GM10847 (cell line): ENCODE data around the gene WIZ.
A peak's percentile ranks its signal among the peaks of the same experiment; 100 is the strongest.

Experiments
- POLR2A ChIP-seq: IDR thresholded peaks from 2 replicates; pipeline ENCODE4 v1.6.1; 2011; ENCODE audit not compliant: insufficient read length; ENCODE audit errors: extremely low read depth

WIZ gene

DNA sequence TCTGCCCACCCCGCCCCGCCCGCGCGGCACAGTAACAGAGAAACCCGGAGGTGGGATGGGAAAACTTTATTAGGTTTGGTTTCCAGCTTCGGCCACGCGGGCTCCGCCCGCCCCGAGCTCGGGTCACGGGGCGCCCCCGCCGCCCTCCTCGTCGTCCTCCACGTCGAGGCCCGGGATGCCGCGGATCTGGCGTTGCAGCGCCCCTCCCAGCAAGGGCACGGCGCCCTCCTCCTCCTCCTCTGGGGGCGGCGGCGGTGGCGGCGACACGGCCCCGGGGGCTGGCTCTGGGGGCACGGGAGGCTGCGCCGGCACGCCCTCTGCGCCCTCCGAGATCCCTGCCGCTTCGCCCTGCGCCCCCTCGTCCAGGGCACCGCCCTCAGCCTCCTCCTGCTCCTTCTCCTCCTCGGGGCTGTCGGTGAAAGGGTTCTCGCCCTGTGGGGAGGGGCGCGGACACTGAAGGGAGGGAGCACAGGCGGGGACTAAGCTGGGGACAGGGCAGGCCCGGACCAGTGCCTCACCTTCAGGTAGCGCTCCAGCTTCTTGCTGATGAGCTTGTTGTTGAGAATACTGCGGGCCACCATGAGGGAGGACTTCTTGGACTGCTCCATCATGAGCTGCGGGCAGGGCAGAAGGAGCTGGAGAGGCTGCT, 69.6 kb downstream of the WIZ start:
- peak; percentile 23 for TF ChIP-seq POLR2A

GRCh38 chr19:15379083-15379998, 70.4 kb downstream of the WIZ start, which contains the start of gene AKAP8:
Gene AKAP8, minus strand, starts transcription at chr19:15379787. Its CDS starts 56 bp downstream, at chr19:15379731.
- TF ChIP-seq POLR2A, result peak; percentile 45

- peak; percentile 10 for TF ChIP-seq POLR2A
Measured at GRCh38 chr19:15378534-15379082, 71.1 kb downstream of the WIZ start.

GRCh38 chr19:15374796-15375440, 74.8 kb downstream of the WIZ start:
- TF ChIP-seq POLR2A, result no peak

DNA sequence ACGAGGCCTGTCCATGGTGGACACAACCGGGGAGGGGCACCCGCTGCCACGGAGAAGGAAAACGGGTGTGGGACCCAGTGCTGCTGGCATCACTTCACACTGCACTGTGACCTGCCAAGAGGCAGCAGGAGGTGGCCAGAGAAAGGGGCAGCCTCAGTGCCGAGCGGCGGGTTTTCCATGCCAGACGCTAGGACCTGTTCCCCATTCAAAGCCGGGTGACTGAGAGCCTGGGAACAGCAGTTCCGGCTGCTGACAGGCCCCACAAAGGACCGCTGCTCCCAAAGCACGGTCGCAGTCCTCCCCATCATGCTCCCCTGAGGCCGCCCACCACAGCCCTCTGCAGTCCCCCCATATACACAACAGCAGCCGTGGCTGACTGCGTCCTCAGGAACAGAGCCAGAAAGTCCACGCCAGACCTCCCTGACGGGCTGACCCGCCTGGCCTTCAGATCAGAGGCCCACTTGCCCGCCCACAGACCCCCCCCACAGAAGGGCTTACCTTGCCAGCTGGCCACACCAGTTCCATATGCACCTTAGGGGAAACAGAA, 75.6 kb downstream of the WIZ start:
- no peak for TF ChIP-seq POLR2A

GRCh38 chr19:15373644-15374043, 76.1 kb downstream of the WIZ start:
- TF ChIP-seq POLR2A, result no peak

DNA sequence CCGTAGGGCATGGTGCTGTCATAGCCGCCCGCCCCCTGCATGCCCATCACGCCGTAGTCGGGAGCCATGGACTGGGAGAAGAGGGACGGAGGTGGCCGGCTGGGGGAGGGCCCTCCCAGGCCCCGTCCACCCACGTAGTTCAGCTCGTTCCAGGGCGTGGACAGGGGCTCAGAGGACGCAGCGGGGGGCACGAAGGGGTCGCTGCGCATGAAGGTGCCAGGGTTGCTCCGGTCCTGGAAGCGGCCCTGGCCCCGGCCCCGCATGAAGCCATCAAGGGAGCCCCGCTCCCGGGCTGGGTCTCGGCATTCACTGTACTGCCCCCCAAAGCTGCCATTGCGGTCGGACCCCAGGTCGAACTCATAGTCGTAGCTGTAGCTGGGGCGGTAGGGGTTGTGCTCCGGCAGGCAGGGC, 76.9 kb downstream of the WIZ start:
- no peak for TF ChIP-seq POLR2A

DNA sequence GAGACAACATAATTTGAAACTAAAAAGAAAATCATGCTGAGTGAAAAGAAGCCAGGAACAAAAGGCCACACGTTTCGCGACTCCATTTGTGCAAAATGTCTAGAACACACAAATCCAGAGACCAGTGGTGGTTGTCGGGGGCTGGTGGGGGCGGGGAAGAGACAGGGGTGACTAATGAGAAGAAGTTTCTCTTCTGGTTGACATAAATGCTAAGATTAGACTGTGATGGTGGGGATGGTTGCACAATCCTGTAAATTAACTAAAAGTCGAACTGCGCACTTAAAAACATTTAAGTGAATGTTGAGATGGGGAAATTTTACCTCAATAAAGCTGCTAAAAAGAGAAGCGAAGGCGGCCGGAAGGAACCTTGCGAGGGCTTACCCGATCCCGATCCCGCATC, 77.3 kb downstream of the WIZ start:
- no peak for TF ChIP-seq POLR2A

GRCh38 chr19:15371786-15372380, 77.9 kb downstream of the WIZ start:
- TF ChIP-seq POLR2A, result no peak

DNA sequence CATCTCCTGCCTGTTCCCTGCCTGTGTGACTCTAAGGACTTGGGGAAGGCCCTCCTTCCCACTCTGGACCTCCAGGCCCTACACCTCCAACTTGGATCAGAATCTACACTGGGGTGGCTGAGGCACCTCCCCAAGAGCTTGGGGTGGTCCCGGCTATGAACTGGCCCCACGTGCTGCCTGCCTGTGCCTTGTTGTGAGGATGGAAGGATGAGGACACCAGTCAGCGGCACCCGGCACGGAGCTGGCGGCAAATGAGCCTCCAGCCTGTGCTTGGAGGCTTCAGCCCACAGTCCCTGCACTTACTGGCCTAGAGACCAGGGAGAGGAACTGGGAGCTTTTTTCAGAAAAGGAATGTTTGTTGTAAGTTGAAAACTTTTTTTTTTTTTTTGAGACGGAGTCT, 78.6 kb downstream of the WIZ start:
- no peak for TF ChIP-seq POLR2A
